A673 (cell line): ENCODE results near the gene CCDC88B. TPM values are rescaled to one million over a fixed set of nuclear protein-coding genes. Genes with fewer than 3 reads are reported as not detected.

ENCODE experiments used
- BruUV-seq: library from RNA; stranded (reverse); fragments of 400-500 nt; replicated peaks from 2 replicates; lab custom pipeline; 2021; lab: Mats Ljungman, UMichigan
- CTCF ChIA-PET: fragments of 300-600 bp; sonication (Branson Sonifier 250); formaldehyde crosslinking; loops from one replicate; lab custom pipeline; 2022; ENCODE audit warnings: antibody characterized with exemption; lab: Charles Lee
- POLR2A ChIA-PET: fragments of 300-600 bp; sonication (Branson Sonifier 250); formaldehyde crosslinking; loops from one replicate; lab custom pipeline; 2022; ENCODE audit warnings: antibody characterized with exemption; ENCODE audit not compliant: low non-redundant PET; lab: Charles Lee
- DNase-seq: peaks from one replicate; pipeline ENCODE4 v3.0.0-alpha.2; 2015; ENCODE audit warnings: low spot score
- H3K27ac ChIP-seq: fragments of 200-600 bp; sonication (generic); 2 replicates; pipeline ENCODE4 v1.5.1; 2016; ENCODE audit warnings: mixed run types, low read depth, mild to moderate bottlenecking, mixed read lengths, antibody characterized with exemption, low read length; ENCODE audit not compliant: poor library complexity, severe bottlenecking
- H3K27me3 ChIP-seq: fragments of 200-600 bp; sonication (generic); replicated peaks from 2 replicates; pipeline ENCODE4 v1.6.1; 2017; ENCODE audit warnings: mixed run types, low read depth, mild to moderate bottlenecking, mixed read lengths, antibody characterized with exemption, low read length; ENCODE audit not compliant: insufficient read depth, poor library complexity
- H3K36me3 ChIP-seq: fragments of 200-600 bp; sonication (generic); 2 replicates; pipeline ENCODE4 v1.6.1; 2016; ENCODE audit warnings: mixed run types, mild to moderate bottlenecking, mixed read lengths, antibody characterized with exemption, low read length; ENCODE audit not compliant: insufficient read depth, poor library complexity, severe bottlenecking
- H3K4me1 ChIP-seq: fragments of 200-600 bp; sonication (generic); 2 replicates; pipeline ENCODE4 v1.6.1; 2017; ENCODE audit warnings: mixed run types, mild to moderate bottlenecking, mixed read lengths, antibody characterized with exemption, low read length; ENCODE audit not compliant: insufficient read depth, poor library complexity, severe bottlenecking
- H3K4me3 ChIP-seq: fragments of 200-600 bp; sonication (generic); 2 replicates; pipeline ENCODE4 v1.5.1; 2016; ENCODE audit warnings: low read depth, mixed run types, mild to moderate bottlenecking, mixed read lengths, low read length; ENCODE audit not compliant: poor library complexity, severe bottlenecking
- H3K9me3 ChIP-seq: fragments of 200-600 bp; sonication (generic); 2 replicates; pipeline ENCODE4 v1.6.1; 2016; ENCODE audit warnings: mixed run types, low read depth, mild to moderate bottlenecking, mixed read lengths, antibody characterized with exemption, low read length; ENCODE audit not compliant: poor library complexity, severe bottlenecking
- EZH2 ChIP-seq: fragments of 200-600 bp; sonication (generic); IDR thresholded peaks from 2 replicates; pipeline ENCODE4 v1.6.1; 2017; ENCODE audit warnings: borderline replicate concordance, low read depth, mild to moderate bottlenecking, mixed read lengths, antibody characterized with exemption, low read length; ENCODE audit not compliant: poor library complexity, severe bottlenecking
- intact Hi-C: fragments of 100-400 bp; cut with micrococcal nuclease; formaldehyde crosslinking; loops from one replicate; pipeline ENCODE4 v1.10.0; 2022; ENCODE audit not compliant: unreplicated experiment
- total RNA-seq: library from RNA; stranded (reverse); gene quantifications from 2 replicates; pipeline ENCODE4 v1.2.3, GENCODE V29; 2021
- TF ChIP-seq, protein P1 (sequence below): fragments of 300-800, 200-600 bp; sonication (generic); conservative IDR thresholded peaks from 2 replicates; pipeline ENCODE4 v1.5.1; 2017; ENCODE audit warnings: low read depth, mild to moderate bottlenecking, antibody characterized with exemption, low read length, moderate library complexity, mixed read lengths

CCDC88B gene
- total RNA-seq, 1 experiment from 2014 or later, result 0.47 TPM

- ChIA-PET POLR2A (interaction anchor here (0.7 kb wide), 1 partner anchor 142 kb away, joined by 4 read pairs; no protein-coding TSS in a partner anchor), CTCF (no interaction called here)
- Histone ChIP-seq H3K9me3 (no peaks in the 10 kb centered on the region), H3K36me3 (peaks cover 32% of the 10 kb centered on the region), H3K4me1 (peaks cover 19% of the 10 kb centered on the region), H3K27ac (no peak overlapping the region), H3K4me3 (no peak overlapping the region), H3K27me3 (no peaks in the 10 kb centered on the region)
- BruUV-seq, result TSS peak; percentile 10
- no peak for DNase-seq
- intact Hi-C loops, result no loop called here
- TF ChIP-seq EZH2, result no peak
- TF ChIP-seq, protein P1, sequence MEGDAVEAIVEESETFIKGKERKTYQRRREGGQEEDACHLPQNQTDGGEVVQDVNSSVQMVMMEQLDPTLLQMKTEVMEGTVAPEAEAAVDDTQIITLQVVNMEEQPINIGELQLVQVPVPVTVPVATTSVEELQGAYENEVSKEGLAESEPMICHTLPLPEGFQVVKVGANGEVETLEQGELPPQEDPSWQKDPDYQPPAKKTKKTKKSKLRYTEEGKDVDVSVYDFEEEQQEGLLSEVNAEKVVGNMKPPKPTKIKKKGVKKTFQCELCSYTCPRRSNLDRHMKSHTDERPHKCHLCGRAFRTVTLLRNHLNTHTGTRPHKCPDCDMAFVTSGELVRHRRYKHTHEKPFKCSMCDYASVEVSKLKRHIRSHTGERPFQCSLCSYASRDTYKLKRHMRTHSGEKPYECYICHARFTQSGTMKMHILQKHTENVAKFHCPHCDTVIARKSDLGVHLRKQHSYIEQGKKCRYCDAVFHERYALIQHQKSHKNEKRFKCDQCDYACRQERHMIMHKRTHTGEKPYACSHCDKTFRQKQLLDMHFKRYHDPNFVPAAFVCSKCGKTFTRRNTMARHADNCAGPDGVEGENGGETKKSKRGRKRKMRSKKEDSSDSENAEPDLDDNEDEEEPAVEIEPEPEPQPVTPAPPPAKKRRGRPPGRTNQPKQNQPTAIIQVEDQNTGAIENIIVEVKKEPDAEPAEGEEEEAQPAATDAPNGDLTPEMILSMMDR, result no peak
Measured at GRCh38 chr11:64362339-64362738, 22.3 kb downstream of the CCDC88B start.

DNA sequence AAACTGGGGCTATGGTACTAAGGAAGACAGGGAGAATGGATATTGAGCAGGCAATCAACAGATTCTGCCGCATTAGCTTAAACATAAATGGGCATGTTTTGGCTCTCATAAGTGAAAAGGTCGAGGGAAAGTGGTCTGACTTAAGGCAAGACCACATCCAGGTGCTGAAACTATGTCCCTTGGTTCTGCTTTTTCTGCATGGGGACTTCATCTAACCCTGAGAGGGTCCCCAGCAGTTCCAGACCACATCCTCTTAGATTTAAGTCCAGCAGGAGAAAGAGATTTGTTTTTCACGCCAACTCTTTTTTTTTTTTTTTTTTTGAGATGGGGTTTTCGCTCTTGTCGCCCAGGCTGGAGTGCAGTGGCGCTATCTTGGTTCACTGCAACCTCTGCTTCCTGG lies 24.4 kb downstream of the CCDC88B start:
- H3K27me3 ChIP-seq, result no peaks in the 10 kb centered on the region
- POLR2A ChIA-PET, result no interaction called here
- peaks cover 32% of the 10 kb centered on the region for H3K36me3 ChIP-seq
- intact Hi-C loops, result no loop called here
- no peak overlapping the region for H3K4me3 ChIP-seq
- CTCF ChIA-PET, result no interaction called here
- TF ChIP-seq, protein P1, result no peak
- TF ChIP-seq EZH2, result no peak
- no peaks in the 10 kb centered on the region for H3K9me3 ChIP-seq
- no TSS peak for BruUV-seq
- no peak for DNase-seq
- no peak overlapping the region for H3K27ac ChIP-seq
- peaks cover 8% of the 10 kb centered on the region for H3K4me1 ChIP-seq

- no peak overlapping the region for H3K4me3 ChIP-seq
- H3K9me3 ChIP-seq, result no peaks in the 10 kb centered on the region
- ChIA-PET POLR2A (no interaction called here), CTCF (no interaction called here)
- no peaks in the 10 kb centered on the region for H3K27me3 ChIP-seq
- peaks cover 32% of the 10 kb centered on the region for H3K36me3 ChIP-seq
- peaks cover 3% of the 10 kb centered on the region for H3K4me1 ChIP-seq
- TF ChIP-seq EZH2, result no peak
- TF ChIP-seq, protein P1, result no peak
- BruUV-seq, result no TSS peak
- no peak for DNase-seq
- no peak overlapping the region for H3K27ac ChIP-seq
- intact Hi-C loops, result no loop called here
Measured at GRCh38 chr11:64364911-64365310, 24.9 kb downstream of the CCDC88B start.
